HG03159 (cell line): Measurements from ENCODE around the gene WDR4.
"Not testable (repeated sequence)": the region's sequence is repeated elsewhere in the genome, so short reads cannot be mapped to it uniquely, and the experiment has no call there.

ENCODE experiments used
- ATAC-seq: cut with Tn5 transposase; IDR thresholded peaks from one replicate; pipeline ENCODE4 v1.9.1; 2021; ENCODE audit warnings: mild to moderate bottlenecking, moderate library complexity; ENCODE audit not compliant: unreplicated experiment

WDR4 gene, protein sequence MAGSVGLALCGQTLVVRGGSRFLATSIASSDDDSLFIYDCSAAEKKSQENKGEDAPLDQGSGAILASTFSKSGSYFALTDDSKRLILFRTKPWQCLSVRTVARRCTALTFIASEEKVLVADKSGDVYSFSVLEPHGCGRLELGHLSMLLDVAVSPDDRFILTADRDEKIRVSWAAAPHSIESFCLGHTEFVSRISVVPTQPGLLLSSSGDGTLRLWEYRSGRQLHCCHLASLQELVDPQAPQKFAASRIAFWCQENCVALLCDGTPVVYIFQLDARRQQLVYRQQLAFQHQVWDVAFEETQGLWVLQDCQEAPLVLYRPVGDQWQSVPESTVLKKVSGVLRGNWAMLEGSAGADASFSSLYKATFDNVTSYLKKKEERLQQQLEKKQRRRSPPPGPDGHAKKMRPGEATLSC

GRCh38 chr21:42878993-42879787, at the start of gene WDR4:
WDR4 (minus strand) TSS chr21:42879539; CDS start chr21:42879495, 44 bp downstream.
- peak; percentile 82 for ATAC-seq

- not testable (repeated sequence) for ATAC-seq
These were observed 48.3 kb upstream of the WDR4 start for GRCh38 chr21:42927474-42928200.

- ATAC-seq, result no peak
These were observed 46.0 kb upstream of the WDR4 start, which contains the start of gene ERVH48-1 for GRCh38 chr21:42925114-42925926. ERVH48-1 (minus strand) TSS chr21:42925630; CDS start chr21:42919006, 6,624 bp downstream.

DNA sequence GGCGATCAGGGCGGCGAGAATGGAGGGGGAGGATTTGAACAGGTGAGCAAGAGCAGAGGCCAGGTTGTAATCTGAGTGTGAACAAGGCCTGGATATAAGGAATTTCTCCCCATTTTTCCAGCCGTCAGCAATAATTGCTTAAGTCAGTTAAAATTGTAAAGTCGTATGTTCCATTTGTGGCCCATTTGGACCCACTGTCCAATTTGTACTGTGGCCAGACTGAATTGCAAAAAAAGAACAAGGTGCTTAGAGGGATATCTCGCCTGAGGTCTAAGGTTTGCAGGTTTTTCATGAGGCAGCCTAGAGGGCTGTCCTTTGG, 45.1 kb upstream of the WDR4 start:
- ATAC-seq, result no peak

DNA sequence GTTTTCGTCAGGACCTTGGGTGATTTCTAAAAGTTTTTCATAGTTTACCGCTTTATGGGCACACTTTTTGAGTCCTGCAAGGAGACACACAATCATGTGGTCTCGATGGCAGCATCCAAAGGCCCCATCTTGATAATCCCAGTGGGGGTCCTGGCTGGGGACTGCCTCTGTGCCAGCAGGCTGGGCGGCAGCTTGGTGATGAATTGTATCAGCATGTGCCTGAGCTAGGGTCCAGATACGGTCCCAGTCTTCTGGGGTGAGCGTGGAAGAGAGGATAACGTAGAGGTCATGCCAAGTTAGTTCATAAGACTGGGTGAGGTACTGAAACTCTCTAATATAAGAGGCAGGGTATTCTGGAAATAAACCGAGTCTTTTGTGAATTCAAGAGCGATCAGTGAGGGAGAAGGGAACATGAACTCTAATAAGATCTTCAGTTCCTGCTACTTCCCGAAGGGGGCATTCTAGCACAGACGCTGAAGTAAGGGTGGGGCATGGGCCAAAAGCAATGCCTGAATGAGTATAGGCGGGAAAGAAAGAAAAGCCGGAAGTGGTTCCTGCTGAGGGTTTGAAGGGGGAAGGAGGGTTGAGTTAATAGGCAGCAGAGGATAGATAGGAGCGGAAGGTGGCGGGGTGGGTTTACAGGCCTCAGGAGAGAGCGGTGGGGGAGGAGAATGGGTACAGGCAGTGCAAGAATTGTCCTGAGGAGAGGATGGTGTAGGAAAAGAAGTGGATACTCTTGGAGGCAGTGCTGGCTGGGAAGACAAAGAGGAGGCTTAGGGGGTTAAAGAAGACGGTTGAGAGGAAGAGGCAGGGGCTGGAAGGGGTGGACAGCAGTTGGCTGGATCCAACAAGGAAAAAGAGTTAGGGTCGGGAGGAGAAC, 44.5 kb upstream of the WDR4 start:
- peak; percentile 52 for ATAC-seq

DNA sequence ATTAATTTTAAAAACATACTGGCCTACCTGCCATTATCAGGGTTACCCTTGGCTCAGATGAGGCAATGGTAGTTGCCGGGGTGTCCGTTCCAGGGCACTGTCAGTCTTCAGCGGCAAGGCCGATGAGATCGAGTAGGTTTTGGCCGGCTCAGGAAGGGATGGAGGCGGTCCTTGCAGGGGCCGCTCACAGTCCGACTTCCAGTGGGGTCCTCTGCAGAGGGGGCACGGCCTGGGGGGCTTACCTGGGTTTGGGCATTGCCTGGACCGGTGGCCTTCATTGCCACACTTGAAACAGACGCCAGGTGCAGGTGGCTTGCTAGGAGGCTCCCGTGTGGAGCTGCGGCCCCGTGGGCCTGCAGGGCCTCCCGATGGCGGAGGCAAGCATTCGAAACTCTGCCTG, 43.6 kb upstream of the WDR4 start:
- no peak for ATAC-seq

GRCh38 chr21:42921927-42922326, 42.6 kb upstream of the WDR4 start:
- no peak for ATAC-seq

DNA sequence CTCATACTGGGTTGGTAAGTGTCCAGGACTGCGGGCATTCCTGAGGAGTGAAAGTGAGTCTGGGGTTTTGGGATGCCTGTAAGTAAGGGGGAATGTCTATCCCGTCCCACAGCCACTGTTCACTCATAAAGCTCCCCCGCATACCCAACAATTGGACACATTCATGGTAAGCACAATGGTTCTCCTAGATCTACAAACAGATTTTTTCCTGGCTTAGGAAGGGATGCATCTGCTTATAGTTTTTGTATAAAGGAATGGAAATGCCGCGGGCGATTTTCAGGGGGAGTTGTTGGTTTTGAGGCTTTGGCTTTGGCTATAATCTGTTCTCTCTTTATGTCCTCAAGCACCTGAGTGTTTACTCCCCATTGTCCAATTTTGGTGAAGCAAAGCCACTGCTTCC, 39.0 kb upstream of the WDR4 start:
- no peak for ATAC-seq

DNA sequence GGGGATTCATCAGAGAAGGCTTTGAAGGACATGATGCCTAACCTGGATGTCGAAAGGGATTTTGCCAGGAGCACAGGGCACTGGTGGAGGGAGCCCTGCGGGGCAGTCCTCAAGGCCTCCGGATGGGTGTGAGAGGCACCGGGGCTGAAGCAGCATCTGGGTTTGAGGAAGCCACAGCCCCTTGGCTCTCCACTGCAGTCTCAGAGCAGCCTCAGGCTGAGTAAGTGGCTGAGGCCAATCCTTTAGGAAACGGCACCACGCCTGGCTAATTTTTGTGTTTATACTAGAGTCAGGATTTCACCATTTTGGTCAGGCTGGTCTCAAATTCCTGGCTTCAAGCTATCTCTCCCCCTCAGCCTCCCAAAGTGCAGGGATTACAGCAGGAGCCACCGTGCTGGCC, 34.1 kb upstream of the WDR4 start:
- no peak for ATAC-seq

DNA sequence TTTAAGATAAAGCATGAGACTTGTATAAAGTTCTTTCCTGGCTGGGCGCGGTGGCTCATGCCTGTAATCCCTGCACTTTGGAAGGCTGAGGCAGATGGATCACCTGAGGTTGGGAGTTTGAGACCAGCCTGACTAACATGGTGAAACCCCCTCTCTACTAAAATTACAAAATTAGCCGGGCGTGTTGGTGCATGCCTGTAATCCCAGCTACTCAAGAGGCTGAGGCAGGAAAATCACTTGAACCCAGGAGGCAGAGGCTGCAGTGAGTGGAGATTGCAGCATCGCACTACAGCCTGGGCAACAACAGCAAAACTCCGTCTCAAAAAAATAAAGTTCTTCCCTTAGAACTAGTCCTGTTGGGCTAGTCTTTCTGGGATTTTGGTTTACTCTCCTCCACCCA, 32.6 kb upstream of the WDR4 start:
- ATAC-seq, result not testable (repeated sequence)

DNA sequence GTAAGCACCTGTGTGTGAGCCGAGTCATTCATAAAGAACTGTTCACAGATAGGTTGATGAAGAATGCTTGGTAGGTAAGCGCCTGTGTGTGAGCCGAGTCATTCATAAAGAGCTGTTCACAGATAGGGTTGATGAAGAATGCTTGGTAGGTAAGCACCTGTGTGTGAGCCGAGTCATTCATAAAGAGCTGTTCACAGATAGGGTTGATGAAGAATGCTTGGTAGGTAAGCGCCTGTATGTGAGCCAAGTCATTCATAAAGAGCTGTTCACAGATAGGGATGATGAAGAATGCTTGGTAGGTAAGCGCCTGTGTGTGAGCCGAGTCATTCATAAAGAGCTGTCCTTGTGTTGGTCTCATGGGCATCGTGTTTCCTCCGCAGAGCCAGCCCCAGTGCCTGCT, 29.1 kb upstream of the WDR4 start:
- not testable (repeated sequence) for ATAC-seq

GRCh38 chr21:42906233-42906632, 26.9 kb upstream of the WDR4 start:
- no peak for ATAC-seq

- ATAC-seq, result no peak
These were observed 25.9 kb upstream of the WDR4 start for GRCh38 chr21:42905195-42905594.

DNA sequence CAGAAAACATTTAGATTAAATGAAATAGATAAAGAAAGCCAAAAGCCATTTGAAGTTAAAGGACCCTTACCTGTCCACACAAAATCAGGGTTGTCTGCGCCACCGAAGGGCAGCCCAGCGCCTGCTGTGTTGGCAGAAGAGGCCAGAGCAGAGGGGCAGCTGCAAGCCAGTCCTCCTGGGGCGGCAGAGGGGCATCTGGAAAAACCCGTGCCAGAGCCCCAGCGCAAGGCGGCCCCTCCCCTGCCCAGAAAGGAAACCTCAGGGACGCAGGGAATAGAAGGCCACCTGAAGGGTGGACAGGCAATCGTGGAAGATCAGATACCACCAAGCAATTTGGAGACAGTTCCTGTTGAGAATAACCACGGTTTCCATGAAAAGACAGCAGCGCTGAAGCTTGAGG, 24.5 kb upstream of the WDR4 start:
- no peak for ATAC-seq

GRCh38 chr21:42900446-42900845, 21.1 kb upstream of the WDR4 start:
- no peak for ATAC-seq

DNA sequence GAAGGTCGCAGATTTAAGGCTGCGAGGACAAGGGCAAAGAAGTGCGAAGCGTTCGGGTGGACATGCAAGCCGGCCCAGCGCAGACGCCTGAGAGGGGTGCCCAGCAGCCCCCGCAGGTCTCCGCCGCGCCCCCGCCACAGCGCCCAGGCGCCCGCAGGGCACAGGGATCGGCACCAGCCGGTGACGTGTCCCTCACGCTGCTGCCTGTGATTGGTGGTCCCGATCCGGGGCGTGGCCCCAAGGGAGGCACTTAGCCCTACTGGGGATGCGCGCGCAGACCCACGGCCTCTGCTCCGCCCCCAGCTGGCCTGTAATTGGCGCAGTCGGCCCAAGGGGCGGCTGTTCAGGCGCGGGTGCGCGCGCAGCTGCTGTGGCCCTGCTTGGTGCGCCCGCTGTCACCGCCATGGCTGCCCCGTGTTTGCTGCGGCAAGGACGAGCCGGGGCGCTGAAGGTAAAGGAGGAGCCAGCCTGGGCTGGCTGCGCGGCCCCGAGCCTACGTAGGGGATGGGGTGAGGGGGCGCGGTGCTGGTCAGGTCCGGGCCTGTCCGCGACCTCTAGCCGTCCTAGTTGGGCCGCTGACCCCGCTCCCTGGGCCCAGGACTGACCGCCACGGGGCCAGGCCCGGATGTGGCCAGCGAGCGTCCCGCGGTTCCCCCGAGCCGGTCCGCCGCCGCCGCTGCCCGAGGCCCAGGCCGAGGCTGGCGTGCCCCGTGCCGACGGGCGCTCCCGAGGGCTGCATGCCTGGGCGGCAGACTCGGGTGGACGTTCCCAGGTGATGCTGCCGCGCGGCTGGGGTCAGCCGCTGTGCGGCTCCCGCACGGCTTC, 13.8 kb upstream of the WDR4 start, which contains the start of gene NDUFV3:
NDUFV3 (plus strand) TSS at position 379 of the 825 bp plus-strand sequence; CDS start at position 404, 25 bp downstream.
- ATAC-seq, result peak; percentile 89

DNA sequence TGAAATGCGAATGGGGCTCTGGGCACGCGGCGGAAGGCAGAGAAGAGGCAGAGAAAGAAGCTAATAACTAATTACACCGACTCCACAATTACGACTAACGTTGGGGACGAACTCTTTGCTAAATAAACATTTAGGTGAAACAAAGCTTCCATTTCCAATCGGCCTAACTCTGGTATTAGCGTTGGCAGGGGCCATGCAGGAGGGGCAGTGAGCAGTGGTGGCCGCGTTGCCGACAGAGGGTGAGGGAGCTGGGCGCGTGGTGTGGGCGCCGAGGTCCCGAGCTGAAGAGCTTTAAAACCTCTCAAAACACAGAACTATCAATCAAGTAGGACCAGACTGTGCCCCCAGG, 13.2 kb upstream of the WDR4 start:
- peak; percentile 26 for ATAC-seq

DNA sequence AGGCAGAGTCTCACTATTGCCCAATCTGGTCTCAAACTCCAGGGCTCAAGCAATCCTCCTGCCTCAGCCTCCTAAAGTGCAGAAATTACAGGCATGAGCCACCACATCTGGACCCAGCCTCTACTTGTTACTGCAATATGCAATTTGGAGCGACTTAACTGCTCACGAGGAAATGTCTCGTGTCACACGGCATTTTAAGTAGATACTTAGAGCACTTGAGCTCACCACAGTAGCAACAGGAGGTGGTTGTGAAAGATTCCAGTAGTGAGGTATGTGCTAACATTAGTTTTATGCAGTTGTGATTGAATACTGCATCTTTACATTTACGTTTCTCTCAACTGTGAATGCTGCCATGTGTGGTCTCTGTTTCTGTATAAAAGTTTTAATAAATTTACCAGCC, 8.0 kb upstream of the WDR4 start:
- ATAC-seq, result no peak

- no peak for ATAC-seq
These were observed 4.6 kb upstream of the WDR4 start for GRCh38 chr21:42883921-42884320.
